MCF 10A (cell line): Measurements from ENCODE around the gene TSSK3. TPM values are rescaled to one million over a fixed set of nuclear protein-coding genes. Genes with fewer than 3 reads are reported as not detected.

ENCODE experiments used
- BruUV-seq: library from RNA; stranded (reverse); fragments of 400-500 nt; replicated peaks from 2 replicates; lab custom pipeline; 2021; lab: Mats Ljungman, UMichigan
- CTCF ChIA-PET: fragments of 300-600 bp; sonication (Branson Sonifier 250); formaldehyde crosslinking; extraction: SDS; loops from one replicate; lab custom pipeline; 2021; ENCODE audit warnings: antibody characterized with exemption, inconsistent platforms; lab: Yijun Ruan, JAX
- POLR2A ChIA-PET: fragments of 300-600, 350-650 bp; sonication (Branson Sonifier 250); formaldehyde crosslinking; extraction: SDS; loops from one replicate; lab custom pipeline; 2020; ENCODE audit warnings: antibody characterized with exemption, inconsistent platforms; lab: Yijun Ruan, JAX
- DNase-seq: peaks from one replicate; pipeline ENCODE4 v3.0.0-alpha.2; 2018; ENCODE audit not compliant: unreplicated experiment
- H3K27ac Mint-ChIP-seq: one replicate; pipeline ENCODE4 v1.8.0; 2022; ENCODE audit warnings: mild to moderate bottlenecking, low read depth, mixed read lengths; ENCODE audit not compliant: unreplicated experiment
- H3K27me3 Mint-ChIP-seq: one replicate; pipeline ENCODE4 v1.8.0; 2022; ENCODE audit warnings: mixed read lengths; ENCODE audit not compliant: insufficient read depth, unreplicated experiment
- H3K36me3 Mint-ChIP-seq: one replicate; pipeline ENCODE4 v1.8.0; 2022; ENCODE audit warnings: mild to moderate bottlenecking, moderate library complexity, mixed read lengths; ENCODE audit not compliant: insufficient read depth, unreplicated experiment
- H3K4me1 Mint-ChIP-seq: one replicate; pipeline ENCODE4 v1.8.0; 2022; ENCODE audit warnings: mixed read lengths; ENCODE audit not compliant: insufficient read depth, unreplicated experiment
- H3K4me3 Mint-ChIP-seq: one replicate; pipeline ENCODE4 v1.8.0; 2022; ENCODE audit warnings: mild to moderate bottlenecking, moderate library complexity, mixed read lengths; ENCODE audit not compliant: unreplicated experiment
- H3K9me3 Mint-ChIP-seq: one replicate; pipeline ENCODE4 v1.8.0; 2022; ENCODE audit warnings: mixed read lengths; ENCODE audit not compliant: unreplicated experiment
- CTCF ChIP-seq: fragments of 200-600 bp; IDR thresholded peaks from one replicate; pipeline ENCODE4 v1.8.0; 2022; ENCODE audit warnings: antibody characterized with exemption, mild to moderate bottlenecking; ENCODE audit not compliant: unreplicated experiment
- intact Hi-C: fragments of 100-400 bp; cut with micrococcal nuclease; formaldehyde crosslinking; loops from 2 replicates; pipeline ENCODE4 v1.14.1; 2022
- total RNA-seq: library from RNA; stranded (reverse); gene quantifications from 2 replicates; pipeline ENCODE4 v1.2.3, GENCODE V29; 2022

TSSK3 gene
- total RNA-seq, 1 experiment from 2014 or later, result 2.0 TPM

GRCh38 chr1:32413507-32414185 is 51.3 kb downstream of the TSSK3 start:
- POLR2A ChIA-PET, result interaction anchor here (1.0 kb wide), 1 partner anchor 12 kb away, joined by 4 read pairs; no protein-coding TSS in a partner anchor
- no peaks in the 10 kb centered on the region for H3K36me3 Mint-ChIP-seq
- TF ChIP-seq CTCF, result peak; percentile 60
- intact Hi-C loops, result loop anchor here (1.0 to 2.0 kb wide), 2 partner anchors 13 to 198 kb away; no protein-coding TSS in a partner anchor
- H3K4me1 Mint-ChIP-seq, result no peaks in the 10 kb centered on the region
- CTCF ChIA-PET, result interaction anchor here (4.1 kb wide), 1 partner anchor 13 kb away, joined by 20 read pairs; no protein-coding TSS in a partner anchor
- DNase-seq, result peak; percentile 84
- H3K27ac Mint-ChIP-seq, result no peak overlapping the region
- no TSS peak for BruUV-seq
- no peaks in the 10 kb centered on the region for H3K27me3 Mint-ChIP-seq
- H3K9me3 Mint-ChIP-seq, result no peaks in the 10 kb centered on the region
- H3K4me3 Mint-ChIP-seq, result no peak overlapping the region

Other genes with a start within 250 kb of the TSSK3 start
- gene TXLNA, start 182.9 kb upstream of the TSSK3 start, total RNA-seq, result 61.8 and 64.8 TPM in 2 replicates
- 0.91 and 1.7 TPM in 2 replicates for gene CCDC28B, start 161.9 kb upstream of the TSSK3 start, total RNA-seq
- 1.8 and 1.9 TPM in 2 replicates for gene IQCC, start 156.9 kb upstream of the TSSK3 start, total RNA-seq
- not detected in 2 replicates for gene DCDC2B, start 153.4 kb upstream of the TSSK3 start, total RNA-seq
- gene TMEM234, start 140.2 kb upstream of the TSSK3 start, total RNA-seq, result 22.2 and 27.3 TPM in 2 replicates
- gene EIF3I, start 140.1 kb upstream of the TSSK3 start, total RNA-seq, result 253 and 259 TPM in 2 replicates
- gene FAM167B, start 115.3 kb upstream of the TSSK3 start, total RNA-seq, result 0.34 TPM in 1 of 2 replicates, not detected in the other
- gene LCK, start 111.3 kb upstream of the TSSK3 start, total RNA-seq, result not detected in 2 replicates
- 39.7 and 62.9 TPM in 2 replicates for gene HDAC1, start 70.5 kb upstream of the TSSK3 start, total RNA-seq
- gene MARCKSL1, start 26.3 kb upstream of the TSSK3 start, total RNA-seq, result 0.65 and 1.0 TPM in 2 replicates
- gene FAM229A, start 54 bp upstream of the TSSK3 start, total RNA-seq, result 13.4 and 19.0 TPM in 2 replicates
- gene BSDC1, start 31.9 kb downstream of the TSSK3 start, total RNA-seq, result 52.6 and 56.2 TPM in 2 replicates
- gene ZBTB8B, start 102.5 kb downstream of the TSSK3 start, total RNA-seq, result not detected in 2 replicates
- gene ZBTB8A, start 176.9 kb downstream of the TSSK3 start, total RNA-seq, result 11.5 and 15.1 TPM in 2 replicates